CD4-positive, alpha-beta T cell (primary cell): Measurements from ENCODE around the gene TMEM52. TPM values are rescaled to one million over a fixed set of nuclear protein-coding genes. Genes with fewer than 3 reads are reported as not detected.

Experiments
- ATAC-seq: fragments of 200-7000 bp; cut with Tn5 transposase; one replicate; pipeline ENCODE4 v1.10.0; 2022; ENCODE audit warnings: mild to moderate bottlenecking; ENCODE audit not compliant: poor library complexity
- CTCF ChIA-PET: fragments of 350-600 bp; sonication (Branson Sonifier 250); formaldehyde crosslinking; loops from one replicate; lab custom pipeline; 2021; ENCODE audit warnings: antibody characterized with exemption, inconsistent platforms; lab: Charles Lee
- POLR2A ChIA-PET: fragments of 350-600 bp; sonication (Branson Sonifier 250); formaldehyde crosslinking; loops from one replicate; lab custom pipeline; 2021; ENCODE audit warnings: antibody characterized with exemption, inconsistent platforms; lab: Charles Lee
- DNase-seq, 14 experiments: peaks; one replicate each; pipeline ENCODE4 v3.0.0-alpha.2; 2013 to 2020; ENCODE audit warnings: mixed read lengths in 2 of 14
- H3K27ac ChIP-seq, 2 donors: one replicate each; pipeline versions ENCODE4 v1.5.1 to v1.7.0; 2013; ENCODE audit warnings: low read length in 2 of 2, low read depth in 1 of 2, mild to moderate bottlenecking in 1 of 2
- H3K27me3 ChIP-seq, 2 experiments: 1 replicate in 1 of 2; 2 replicates in 1 of 2; pipeline versions ENCODE4 v1.6.1 to v1.7.0; 2013; ENCODE audit warnings: low read length in 2 of 2, control low read depth in 1 of 2, mild to moderate bottlenecking in 1 of 2, moderate library complexity in 1 of 2; ENCODE audit not compliant: insufficient read depth in 2 of 2, control insufficient read depth in 1 of 2
- H3K36me3 ChIP-seq: one replicate; pipeline ENCODE4 v1.6.1; 2013; ENCODE audit warnings: low read length, control low read depth; ENCODE audit not compliant: insufficient read depth
- H3K4me1 ChIP-seq: one replicate; pipeline ENCODE4 v1.6.1; 2013; ENCODE audit warnings: low read length, control low read depth; ENCODE audit not compliant: insufficient read depth
- H3K4me3 ChIP-seq: one replicate; pipeline ENCODE4 v1.5.1; 2013; ENCODE audit warnings: mild to moderate bottlenecking, low read length, moderate library complexity
- H3K9me3 ChIP-seq, 2 experiments: 1 replicate in 1 of 2; 2 replicates in 1 of 2; pipeline versions ENCODE4 v1.6.1 to v1.7.0; 2013; ENCODE audit warnings: low read length in 2 of 2, mild to moderate bottlenecking in 2 of 2, control low read depth in 1 of 2, moderate library complexity in 1 of 2; ENCODE audit not compliant: control insufficient read depth in 1 of 2, insufficient read depth in 1 of 2
- H3K27ac Mint-ChIP-seq: one replicate; pipeline ENCODE4 v1.8.0; 2020; ENCODE audit warnings: mixed read lengths
- H3K27me3 Mint-ChIP-seq: one replicate; pipeline ENCODE4 v1.8.0; 2021; ENCODE audit warnings: mixed read lengths
- H3K36me3 Mint-ChIP-seq: one replicate; pipeline ENCODE4 v1.8.0; 2021; ENCODE audit warnings: low read depth, mixed read lengths
- H3K4me1 Mint-ChIP-seq: one replicate; pipeline ENCODE4 v1.8.0; 2021; ENCODE audit warnings: low read depth, mixed read lengths
- H3K4me3 Mint-ChIP-seq: one replicate; pipeline ENCODE4 v1.8.0; 2020; ENCODE audit warnings: mild to moderate bottlenecking, mixed read lengths
- H3K9me3 Mint-ChIP-seq: one replicate; pipeline ENCODE4 v1.8.0; 2020; ENCODE audit warnings: mixed read lengths
- intact Hi-C, 2 experiments: fragments of 100-400 bp; cut with DNase I in 1 of 2; cut with micrococcal nuclease in 1 of 2; formaldehyde crosslinking; loops; one replicate each; pipeline versions ENCODE4 v1.15.1 to v1.9.0; 2023 to 2025; cut with DNase I, micrococcal nuclease
- total RNA-seq, 174 experiments: library from RNA in 2 of 174; stranded (reverse) in 2 of 174; gene quantifications; one replicate each; pipeline ENCODE4 v1.2.3 and lab custom pipeline; 2021 to 2026
- TF ChIP-seq, protein P1 (sequence below): fragments of 200-600 bp; IDR thresholded peaks from one replicate; pipeline ENCODE4 v1.8.0; 2022; ENCODE audit warnings: antibody characterized with exemption, mild to moderate bottlenecking

TMEM52 gene
- total RNA-seq, 2 experiments from 2014 or later, result 0.49 to 1.9 TPM

DNA sequence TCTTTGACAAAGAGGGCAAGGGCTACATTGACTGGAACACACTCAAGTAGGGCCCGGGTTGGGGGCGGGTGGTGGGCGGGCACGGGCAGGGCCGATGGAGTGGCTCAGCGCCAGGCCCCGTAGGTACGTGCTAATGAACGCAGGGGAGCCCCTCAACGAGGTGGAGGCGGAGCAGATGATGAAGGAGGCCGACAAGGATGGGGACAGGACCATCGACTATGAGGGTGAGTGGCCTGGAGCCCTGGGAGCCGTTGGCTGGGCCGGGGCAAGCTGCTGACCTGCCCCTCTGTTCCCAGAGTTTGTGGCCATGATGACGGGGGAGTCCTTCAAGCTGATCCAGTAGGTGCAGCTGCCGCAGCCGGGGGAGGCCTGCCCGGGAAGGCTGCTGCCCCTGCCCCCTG, 2.2 kb downstream of the TMEM52 start:
- TF ChIP-seq, protein P1, sequence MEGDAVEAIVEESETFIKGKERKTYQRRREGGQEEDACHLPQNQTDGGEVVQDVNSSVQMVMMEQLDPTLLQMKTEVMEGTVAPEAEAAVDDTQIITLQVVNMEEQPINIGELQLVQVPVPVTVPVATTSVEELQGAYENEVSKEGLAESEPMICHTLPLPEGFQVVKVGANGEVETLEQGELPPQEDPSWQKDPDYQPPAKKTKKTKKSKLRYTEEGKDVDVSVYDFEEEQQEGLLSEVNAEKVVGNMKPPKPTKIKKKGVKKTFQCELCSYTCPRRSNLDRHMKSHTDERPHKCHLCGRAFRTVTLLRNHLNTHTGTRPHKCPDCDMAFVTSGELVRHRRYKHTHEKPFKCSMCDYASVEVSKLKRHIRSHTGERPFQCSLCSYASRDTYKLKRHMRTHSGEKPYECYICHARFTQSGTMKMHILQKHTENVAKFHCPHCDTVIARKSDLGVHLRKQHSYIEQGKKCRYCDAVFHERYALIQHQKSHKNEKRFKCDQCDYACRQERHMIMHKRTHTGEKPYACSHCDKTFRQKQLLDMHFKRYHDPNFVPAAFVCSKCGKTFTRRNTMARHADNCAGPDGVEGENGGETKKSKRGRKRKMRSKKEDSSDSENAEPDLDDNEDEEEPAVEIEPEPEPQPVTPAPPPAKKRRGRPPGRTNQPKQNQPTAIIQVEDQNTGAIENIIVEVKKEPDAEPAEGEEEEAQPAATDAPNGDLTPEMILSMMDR, result no peak
- Histone ChIP-seq H3K9me3 (no peaks in the 10 kb centered on the region), H3K27me3 (no peaks in the 10 kb centered on the region), H3K27ac (no peak overlapping the region), H3K4me3 (no peak overlapping the region), H3K36me3 (no peaks in the 10 kb centered on the region), H3K4me1 (peaks cover 26% of the 10 kb centered on the region)
- Mint-ChIP-seq H3K4me1 (peaks cover 4% of the 10 kb centered on the region), H3K4me3 (peak overlapping the region; percentile 51), H3K27me3 (no peaks in the 10 kb centered on the region), H3K36me3 (no peaks in the 10 kb centered on the region), H3K9me3 (no peaks in the 10 kb centered on the region), H3K27ac (no peak overlapping the region)
- ChIA-PET CTCF (interaction anchor here (1.3 kb wide), 1 partner anchor 8 kb away, joined by 5 read pairs; no protein-coding TSS in a partner anchor), POLR2A (no interaction called here)
- ATAC-seq, result no peak
- DNase-seq, result peak in 1 of 14 experiments; percentile 39
- intact Hi-C loops, result loop anchor here in 1 of 2 experiments (5.0 kb wide), 1 partner anchor 215 kb away; no protein-coding TSS in a partner anchor

- H3K9me3 Mint-ChIP-seq, result no peaks in the 10 kb centered on the region
- Histone ChIP-seq H3K9me3 (no peaks in the 10 kb centered on the region), H3K27me3 (no peaks in the 10 kb centered on the region), H3K27ac (no peak overlapping the region), H3K36me3 (no peaks in the 10 kb centered on the region), H3K4me1 (peaks cover 26% of the 10 kb centered on the region), H3K4me3 (no peak overlapping the region)
- DNase-seq (peak in 1 of 14 experiments; percentile 39), ATAC-seq (no peak)
- POLR2A ChIA-PET, result no interaction called here
- peaks cover 4% of the 10 kb centered on the region for H3K4me1 Mint-ChIP-seq
- no peaks in the 10 kb centered on the region for H3K36me3 Mint-ChIP-seq
- no peaks in the 10 kb centered on the region for H3K27me3 Mint-ChIP-seq
- TF ChIP-seq, protein P1, result no peak
- intact Hi-C loops, result loop anchor here in 1 of 2 experiments (5.0 kb wide), 1 partner anchor 216 kb away; no protein-coding TSS in a partner anchor
- H3K27ac Mint-ChIP-seq, result no peak overlapping the region
- CTCF ChIA-PET, result interaction anchor here (0.7 kb wide), 1 partner anchor 57 kb away, joined by 3 read pairs; no protein-coding TSS in a partner anchor
- peak overlapping the region; percentile 58 for H3K4me3 Mint-ChIP-seq
These were observed 2.9 kb downstream of the TMEM52 start for GRCh38 chr1:1915911-1916840.

DNA sequence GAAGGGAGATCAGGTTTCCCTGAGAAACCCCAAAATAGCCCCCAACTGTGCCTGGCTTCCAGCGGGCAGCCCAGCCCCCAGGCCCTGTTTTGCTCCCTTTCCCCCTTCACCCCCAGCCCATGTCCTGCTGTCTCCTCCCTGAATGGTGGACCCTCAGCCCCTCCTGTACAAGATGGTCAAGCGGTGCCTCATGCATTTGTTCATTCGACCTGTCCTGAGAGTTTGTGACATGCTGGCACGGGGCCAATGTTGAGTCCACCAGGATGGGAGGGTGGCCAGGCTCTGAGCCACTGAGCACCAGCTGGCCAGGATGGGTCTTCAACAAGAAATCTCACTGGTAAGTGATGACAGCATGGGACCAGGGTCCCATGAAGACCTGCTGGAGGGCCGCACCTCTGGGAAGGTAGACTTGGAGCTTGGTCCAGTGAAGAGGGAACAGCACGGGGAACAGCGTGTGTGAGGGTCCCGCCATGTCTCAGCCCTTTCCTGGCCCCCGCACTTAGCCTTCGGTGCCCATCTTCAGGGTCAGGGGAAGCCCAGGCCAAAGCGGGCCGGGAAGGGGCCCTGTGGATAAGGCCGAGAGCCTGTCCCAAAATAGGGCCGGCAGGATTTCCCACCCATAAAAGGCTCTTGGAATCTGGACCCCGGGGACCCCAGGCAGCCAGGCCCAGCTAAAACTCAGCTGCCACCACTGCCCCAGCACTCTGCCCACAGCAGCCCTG, 3.9 kb downstream of the TMEM52 start, which contains the start of gene CALML6:
Gene CALML6, plus strand, starts transcription at position 290 of the 722 bp plus-strand sequence. Its CDS starts 21 bp downstream, at position 311.
- Histone ChIP-seq H3K36me3 (no peaks in the 10 kb centered on the region), H3K4me1 (peaks cover 25% of the 10 kb centered on the region), H3K4me3 (no peak within 1 kb of the TSS), H3K27me3 (no peaks in the 10 kb centered on the region), H3K9me3 (no peaks in the 10 kb centered on the region), H3K27ac (no peak within 1 kb of the TSS)
- Mint-ChIP-seq H3K27me3 (no peaks in the 10 kb centered on the region), H3K27ac (no peak within 1 kb of the TSS), H3K4me1 (peaks cover 4% of the 10 kb centered on the region), H3K4me3 (peak within 1 kb of the TSS; percentile 58), H3K9me3 (no peaks in the 10 kb centered on the region), H3K36me3 (no peaks in the 10 kb centered on the region)
- ATAC-seq (no peak), DNase-seq (peak in 1 of 14 experiments; percentile 29)
- CTCF ChIA-PET, result no interaction called here
- TF ChIP-seq, protein P1, result no peak
- intact Hi-C loops, result loop anchor here in 1 of 2 experiments (5.0 kb wide), 1 partner anchor 217 kb away; no protein-coding TSS in a partner anchor
- POLR2A ChIA-PET, result no interaction called here
